Endothelial cell of umbilical vein (primary cell): Measurements from ENCODE around the gene FERMT2.

Source experiments
- CTCF ChIP-seq, 2 donors: IDR thresholded peaks; 1 replicate in 1 of 2; 2 replicates in 1 of 2; pipeline ENCODE4 v1.5.1; 2011; ENCODE audit warnings: low read length in 2 of 2, mild to moderate bottlenecking in 2 of 2, moderate library complexity in 2 of 2, control low read depth in 1 of 2, inconsistent platforms in 1 of 2, low read depth in 1 of 2; ENCODE audit not compliant: insufficient read depth in 1 of 2; ENCODE audit errors: extremely low read depth in 1 of 2
- EZH2 ChIP-seq: IDR thresholded peaks from 2 replicates; pipeline ENCODE4 v1.6.1; 2012; ENCODE audit warnings: borderline replicate concordance, low read depth, mild to moderate bottlenecking, moderate library complexity, low read length, inconsistent platforms; ENCODE audit not compliant: severe bottlenecking
- FOS ChIP-seq: IDR thresholded peaks from 2 replicates; pipeline ENCODE4 v1.6.1; 2011; ENCODE audit warnings: mild to moderate bottlenecking, low read length, moderate library complexity, borderline replicate concordance; ENCODE audit not compliant: insufficient read depth
- JUN ChIP-seq: IDR thresholded peaks from 2 replicates; pipeline ENCODE4 v1.6.1; 2011; ENCODE audit warnings: borderline replicate concordance, low read depth; ENCODE audit not compliant: insufficient read length, insufficient read depth
- POLR2A ChIP-seq: IDR thresholded peaks from 2 replicates; pipeline ENCODE4 v1.6.1; 2012; ENCODE audit warnings: low read depth, mild to moderate bottlenecking, control low read depth, low read length
- POLR2AphosphoS5 ChIP-seq: IDR thresholded peaks from 2 replicates; pipeline ENCODE4 v1.6.1; 2012; ENCODE audit warnings: low read depth, mild to moderate bottlenecking, control low read depth, low read length, moderate library complexity; ENCODE audit not compliant: insufficient read depth

- no peak for TF ChIP-seq CTCF (IDR thresholded peaks at IDR 0.05; ENCODE audit: extremely low read depth in 1 of 2, insufficient read depth in 1 of 2, low read depth in 1 of 2, low read length in 2 of 2)
- no peak for TF ChIP-seq EZH2
- TF ChIP-seq POLR2A = no peak
- TF ChIP-seq POLR2AphosphoS5 = no peak
- no peak for TF ChIP-seq FOS
- no peak for TF ChIP-seq JUN
These were observed 40.3 kb downstream of the FERMT2 start for GRCh38 chr14:52910572-52910971.
